Measurements from ENCODE around the gene MVD.

The MVD gene

GRCh38 chr16:88695218-88695617 is 32.3 kb upstream of the MVD start:
- H3K9ac ChIP-seq: no peak overlapping the region
- H3K36me3 ChIP-seq (ENCODE audit: control insufficient read depth, insufficient read depth, low read length): no peaks in the 10 kb centered on the region
- TF ChIP-seq CTCF (IDR thresholded peaks at IDR 0.05): no peak
- H3K4me2 ChIP-seq (ENCODE audit: low read length): no peak overlapping the region
- H3K9me3 ChIP-seq (ENCODE audit: control insufficient read depth, low read length): no peaks in the 10 kb centered on the region
- no peak overlapping the region for H2AFZ ChIP-seq
- H3K27ac ChIP-seq: no peak overlapping the region
- no peaks in the 10 kb centered on the region for H3K4me1 ChIP-seq
- no peaks in the 10 kb centered on the region for H3K27me3 ChIP-seq (ENCODE audit: control insufficient read depth, insufficient read depth, low read length)
- H3K79me2 ChIP-seq: no peaks in the 10 kb centered on the region
- no peak overlapping the region for H3K4me3 ChIP-seq (ENCODE audit: low read depth, low read length)

DNA sequence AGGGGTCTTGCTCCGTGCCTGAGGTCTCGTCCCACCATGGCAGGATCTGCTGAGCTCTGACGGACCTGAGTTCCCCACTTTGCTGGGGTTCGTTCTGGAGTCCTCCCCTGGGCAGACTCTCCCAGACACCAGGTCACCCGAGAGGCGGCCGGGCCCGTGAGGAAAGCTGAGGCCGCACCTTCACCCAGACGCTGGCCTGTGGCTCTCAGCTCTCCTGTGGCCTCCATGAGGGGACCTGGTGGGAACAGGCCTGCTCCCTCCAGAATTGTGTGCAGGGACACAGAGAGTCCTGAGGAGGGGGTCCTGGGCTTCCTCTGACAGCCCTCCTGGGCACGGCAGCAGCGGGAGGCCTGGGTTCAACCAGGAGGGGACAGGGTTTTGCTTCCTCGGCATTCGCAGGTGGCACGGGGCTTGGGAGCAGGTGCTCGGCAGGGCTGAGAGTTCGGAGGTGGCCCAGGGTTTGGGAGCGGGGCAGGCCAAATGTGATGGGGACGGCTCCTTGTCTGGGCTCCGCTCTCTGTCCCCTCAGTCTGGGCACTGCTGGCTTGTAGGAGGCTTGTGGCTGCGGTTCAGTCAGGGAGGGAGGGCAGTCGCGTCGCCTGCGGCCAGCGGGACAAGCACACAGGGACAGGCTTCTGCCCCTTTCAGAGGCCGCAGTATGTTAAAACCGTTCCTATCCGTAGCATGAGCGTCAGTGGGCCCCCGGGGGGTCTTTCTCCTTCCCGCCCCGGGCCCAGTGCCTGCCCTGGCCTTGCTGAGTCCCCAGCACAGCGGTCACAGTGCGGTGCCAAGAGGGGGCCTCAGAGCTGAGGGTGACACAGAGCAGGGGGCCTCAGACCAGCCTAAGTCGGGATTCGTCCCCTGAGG is 31.6 kb upstream of the MVD start:
- H3K4me1 ChIP-seq: no peaks in the 10 kb centered on the region
- H3K79me2 ChIP-seq: no peaks in the 10 kb centered on the region
- no peaks in the 10 kb centered on the region for H3K9me3 ChIP-seq (ENCODE audit: control insufficient read depth, low read length)
- TF ChIP-seq CTCF (IDR thresholded peaks at IDR 0.05): no peak
- no peak overlapping the region for H3K4me2 ChIP-seq (ENCODE audit: low read length)
- H2AFZ ChIP-seq: no peak overlapping the region
- no peaks in the 10 kb centered on the region for H3K36me3 ChIP-seq (ENCODE audit: control insufficient read depth, insufficient read depth, low read length)
- no peak overlapping the region for H3K4me3 ChIP-seq (ENCODE audit: low read depth, low read length)
- no peak overlapping the region for H3K9ac ChIP-seq
- H3K27ac ChIP-seq: no peak overlapping the region
- no peaks in the 10 kb centered on the region for H3K27me3 ChIP-seq (ENCODE audit: control insufficient read depth, insufficient read depth, low read length)

GRCh38 chr16:88693420-88694177 is 30.7 kb upstream of the MVD start:
- Histone ChIP-seq H3K4me1 (peaks cover under 1% of the 10 kb centered on the region), H3K9me3 (ENCODE audit: control insufficient read depth, low read length) (no peaks in the 10 kb centered on the region), H2AFZ (no peak overlapping the region), H3K27ac (no peak overlapping the region), H3K4me2 (ENCODE audit: low read length) (no peak overlapping the region), H3K4me3 (ENCODE audit: low read depth, low read length) (no peak overlapping the region), H3K36me3 (ENCODE audit: control insufficient read depth, insufficient read depth, low read length) (no peaks in the 10 kb centered on the region), H3K9ac (no peak overlapping the region), H3K27me3 (ENCODE audit: control insufficient read depth, insufficient read depth, low read length) (no peaks in the 10 kb centered on the region), H3K79me2 (no peaks in the 10 kb centered on the region)
- no peak for TF ChIP-seq CTCF (IDR thresholded peaks at IDR 0.05)

DNA sequence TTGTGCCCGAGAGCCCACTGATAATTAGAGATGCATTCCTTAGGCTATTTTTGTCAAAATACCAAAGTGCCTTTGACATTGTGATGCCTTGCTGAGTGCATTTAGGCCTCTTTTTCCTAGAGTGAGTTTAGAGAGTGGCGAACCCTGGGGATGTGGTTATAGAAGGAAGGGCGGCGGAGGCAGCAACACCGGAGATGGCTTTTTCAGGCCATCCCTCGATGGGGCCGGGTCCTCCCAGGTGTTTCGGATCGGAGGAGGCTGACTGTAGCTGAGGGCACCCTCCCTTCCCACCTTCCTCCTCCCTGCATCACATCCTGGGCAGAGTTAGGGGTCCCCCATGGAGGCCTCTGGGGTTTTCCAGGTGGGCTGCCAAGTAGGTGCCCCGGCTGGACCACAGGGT is 30.0 kb upstream of the MVD start:
- no peak overlapping the region for H3K4me3 ChIP-seq (ENCODE audit: low read depth, low read length)
- no peaks in the 10 kb centered on the region for H3K79me2 ChIP-seq
- H3K27ac ChIP-seq: no peak overlapping the region
- no peak overlapping the region for H3K9ac ChIP-seq
- H3K27me3 ChIP-seq (ENCODE audit: control insufficient read depth, insufficient read depth, low read length): no peaks in the 10 kb centered on the region
- no peaks in the 10 kb centered on the region for H3K9me3 ChIP-seq (ENCODE audit: control insufficient read depth, low read length)
- TF ChIP-seq CTCF (IDR thresholded peaks at IDR 0.05): no peak
- no peaks in the 10 kb centered on the region for H3K36me3 ChIP-seq (ENCODE audit: control insufficient read depth, insufficient read depth, low read length)
- peaks cover 5% of the 10 kb centered on the region for H3K4me1 ChIP-seq
- no peak overlapping the region for H3K4me2 ChIP-seq (ENCODE audit: low read length)
- H2AFZ ChIP-seq: no peak overlapping the region
